Measurements from ENCODE around the gene CAMK1D. TPM values are rescaled to one million over a fixed set of nuclear protein-coding genes. Genes with fewer than 3 reads are reported as not detected.

The CAMK1D gene
- total and polyA plus RNA-seq, 5 donors, result 15.2 to 44.1 (median 26.6) TPM

DNA sequence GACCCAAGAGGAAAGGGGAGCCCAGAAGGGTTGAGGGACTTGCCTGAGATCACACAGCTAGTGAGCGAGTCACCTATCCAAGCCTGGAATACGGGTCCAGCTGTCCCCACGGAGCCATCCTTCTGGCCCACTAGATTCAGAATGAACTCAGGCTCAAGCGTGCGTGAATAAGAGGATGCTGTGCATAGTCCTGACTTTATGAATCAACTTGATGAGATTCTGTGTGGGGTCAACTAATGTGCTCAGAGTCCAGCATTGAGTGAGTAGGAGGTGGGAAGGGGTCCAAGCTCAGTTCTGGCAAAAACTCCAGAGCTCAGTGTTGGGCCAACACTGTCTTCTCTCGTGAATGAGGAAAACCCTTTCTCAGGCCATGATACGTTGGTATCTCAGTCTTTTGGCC lies 41.4 kb downstream of the CAMK1D start:
- intact Hi-C loops (cut with DNase I), result no loop called here

DNA sequence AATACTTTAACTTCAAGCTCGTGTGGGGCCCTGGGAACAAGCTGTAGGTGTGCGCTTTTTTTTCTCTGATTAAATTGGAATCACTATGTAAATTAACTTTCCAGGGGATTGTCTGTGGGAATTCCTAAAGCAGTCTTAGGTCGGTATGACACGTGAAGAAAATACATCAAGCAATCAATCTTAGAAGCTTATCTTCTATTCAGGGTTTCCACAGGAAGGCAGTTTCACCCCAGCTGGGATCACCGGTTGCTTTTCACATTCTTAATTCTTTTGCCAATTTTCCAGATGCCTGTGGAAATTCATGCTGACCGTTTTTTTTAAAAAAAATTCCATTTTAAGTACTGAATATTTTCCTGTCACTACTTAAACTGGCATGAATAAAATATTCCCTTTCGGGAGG lies 41.9 kb downstream of the CAMK1D start:
- no peak for DNase-seq
- no peaks in the 10 kb centered on the region for H3K27me3 ChIP-seq (ENCODE audit: control insufficient read depth, insufficient read depth)
- H3K4me3 ChIP-seq (ENCODE audit: low read length), result no peak overlapping the region
- WGBS, result 29% methylated on average over 7 of the region's 7 CpGs
- intact Hi-C loops (cut with DNase I), result no loop called here
- no peak overlapping the region for H3K27ac ChIP-seq (ENCODE audit: low read length)
- peak; percentile 5 to 56 for ATAC-seq
- H3K9me3 ChIP-seq (ENCODE audit: control insufficient read depth, low read length), result no peaks in the 10 kb centered on the region
- peaks cover 10% of the 10 kb centered on the region for H3K4me1 ChIP-seq (ENCODE audit: control insufficient read depth, insufficient read depth, low read length)

More for the DNA sequence above, 41.4 kb downstream of the CAMK1D start:
- Histone ChIP-seq H3K27ac (ENCODE audit: low read length) (no peak overlapping the region), H3K9me3 (ENCODE audit: control insufficient read depth, low read length) (no peaks in the 10 kb centered on the region), H3K27me3 (ENCODE audit: control insufficient read depth, insufficient read depth) (no peaks in the 10 kb centered on the region), H3K4me1 (ENCODE audit: control insufficient read depth, insufficient read depth, low read length) (peaks cover 10% of the 10 kb centered on the region), H3K4me3 (ENCODE audit: low read length) (no peak overlapping the region)
- 50% methylated on average over 7 of the region's 7 CpGs for WGBS
- ATAC-seq (peak; percentile 59 to 64), DNase-seq (peak in 2 of 3 donors; percentile 49 to 74)

DNA sequence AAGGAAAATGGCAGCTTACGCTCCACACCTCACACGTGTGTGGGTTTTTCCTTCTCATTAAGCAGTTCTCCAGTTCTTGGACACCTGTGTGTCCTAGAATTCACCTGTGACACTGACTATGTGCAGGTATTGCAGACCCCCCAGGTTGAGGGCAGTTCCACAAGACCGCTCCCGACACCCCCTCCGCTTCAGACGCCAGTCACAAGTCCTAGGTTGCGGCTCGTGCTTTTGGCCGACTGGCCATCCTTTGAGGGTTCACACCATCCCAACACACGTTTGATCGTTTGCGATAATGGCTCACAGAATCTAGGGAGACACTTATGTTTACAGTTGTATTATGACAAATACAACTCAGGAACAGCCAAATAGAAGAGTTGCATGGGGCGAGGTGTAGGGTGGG lies 44.5 kb downstream of the CAMK1D start:
- Histone ChIP-seq H3K4me3 (ENCODE audit: low read length) (no peak overlapping the region), H3K27me3 (ENCODE audit: control insufficient read depth, insufficient read depth) (no peaks in the 10 kb centered on the region), H3K9me3 (ENCODE audit: control insufficient read depth, low read length) (no peaks in the 10 kb centered on the region), H3K4me1 (ENCODE audit: control insufficient read depth, insufficient read depth, low read length) (peaks cover 9% of the 10 kb centered on the region), H3K27ac (ENCODE audit: low read length) (no peak overlapping the region)
- ATAC-seq (no peak), DNase-seq (peak in 1 of 3 donors; percentile 49)
- WGBS, result 97% methylated on average over 13 of the region's 13 CpGs
- intact Hi-C loops (cut with DNase I), result no loop called here

DNA sequence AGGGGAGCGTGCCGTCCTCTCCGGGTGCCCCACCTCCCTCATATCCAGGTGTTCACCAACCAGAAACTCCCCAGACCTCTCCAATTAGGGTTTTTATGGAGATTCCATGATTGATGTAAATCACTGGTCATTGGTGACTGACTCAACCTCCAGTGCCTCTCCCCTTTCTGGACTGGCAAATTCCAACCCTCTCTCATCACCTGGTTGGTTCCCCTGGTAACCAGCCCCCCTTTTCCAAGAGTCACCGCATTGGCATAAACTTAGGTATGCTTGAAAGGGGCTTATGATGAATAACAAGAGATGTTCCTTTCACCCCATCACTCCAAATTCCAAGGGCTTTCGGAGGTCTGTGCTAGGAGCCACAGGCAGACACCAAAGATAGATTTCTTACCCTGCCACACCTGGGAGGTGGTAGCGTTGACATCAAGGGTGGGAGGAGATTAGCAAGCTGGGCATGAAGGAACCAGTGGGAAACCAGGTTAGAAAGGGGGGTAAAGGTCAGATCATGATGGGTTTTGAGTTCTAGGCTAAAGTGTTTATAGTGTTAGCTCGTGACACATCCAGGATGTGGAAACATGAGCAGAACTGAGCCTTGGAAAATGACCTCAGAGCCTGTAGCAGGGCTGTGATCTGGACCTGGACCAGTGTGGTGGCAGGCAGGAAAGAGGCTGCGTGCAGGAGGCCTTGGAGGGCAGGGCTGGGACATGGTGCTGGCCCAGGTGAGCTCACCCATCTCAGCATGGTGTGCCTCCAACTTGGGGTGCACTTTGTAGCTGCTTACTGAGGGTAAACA lies 45.1 kb downstream of the CAMK1D start:
- 78% methylated on average over 8 of the region's 8 CpGs for WGBS
- no peaks in the 10 kb centered on the region for H3K27me3 ChIP-seq (ENCODE audit: control insufficient read depth, insufficient read depth)
- peaks cover 4% of the 10 kb centered on the region for H3K4me1 ChIP-seq (ENCODE audit: control insufficient read depth, insufficient read depth, low read length)
- intact Hi-C loops (cut with DNase I), result no loop called here
- no peaks in the 10 kb centered on the region for H3K9me3 ChIP-seq (ENCODE audit: control insufficient read depth, low read length)
- H3K27ac ChIP-seq (ENCODE audit: low read length), result no peak overlapping the region
- ATAC-seq (peak in 1 of 2 donors; percentile 10), DNase-seq (no peak)
- no peak overlapping the region for H3K4me3 ChIP-seq (ENCODE audit: low read length)

DNA sequence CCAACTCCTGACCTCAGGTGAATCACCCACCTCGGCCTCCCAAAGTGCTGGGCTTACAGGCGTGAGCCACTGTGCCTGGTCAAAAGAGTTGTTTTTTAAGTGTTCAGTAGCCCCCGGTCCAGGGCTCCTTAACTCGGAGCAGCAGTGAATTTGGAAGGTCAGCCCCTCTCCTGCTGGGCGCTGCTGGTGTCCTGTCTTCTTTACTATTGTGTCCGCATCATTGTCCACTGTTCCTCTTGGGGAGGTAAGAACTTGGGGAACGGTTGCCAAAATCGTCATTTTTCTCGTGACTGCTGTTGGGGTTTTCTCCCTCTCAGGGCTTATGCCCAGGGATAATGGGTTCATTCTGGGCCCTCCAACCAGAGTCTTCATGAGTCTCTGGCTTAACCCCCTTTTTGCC lies 46.7 kb downstream of the CAMK1D start:
- peaks cover 2% of the 10 kb centered on the region for H3K4me1 ChIP-seq (ENCODE audit: control insufficient read depth, insufficient read depth, low read length)
- DNase-seq, result no peak
- H3K9me3 ChIP-seq (ENCODE audit: control insufficient read depth, low read length), result no peaks in the 10 kb centered on the region
- H3K27me3 ChIP-seq (ENCODE audit: control insufficient read depth, insufficient read depth), result no peaks in the 10 kb centered on the region
- no peak for ATAC-seq
- no peak overlapping the region for H3K4me3 ChIP-seq (ENCODE audit: low read length)
- H3K27ac ChIP-seq (ENCODE audit: low read length), result no peak overlapping the region
- intact Hi-C loops (cut with DNase I), result no loop called here
- WGBS, result 95% methylated on average over 9 of the region's 9 CpGs

DNA sequence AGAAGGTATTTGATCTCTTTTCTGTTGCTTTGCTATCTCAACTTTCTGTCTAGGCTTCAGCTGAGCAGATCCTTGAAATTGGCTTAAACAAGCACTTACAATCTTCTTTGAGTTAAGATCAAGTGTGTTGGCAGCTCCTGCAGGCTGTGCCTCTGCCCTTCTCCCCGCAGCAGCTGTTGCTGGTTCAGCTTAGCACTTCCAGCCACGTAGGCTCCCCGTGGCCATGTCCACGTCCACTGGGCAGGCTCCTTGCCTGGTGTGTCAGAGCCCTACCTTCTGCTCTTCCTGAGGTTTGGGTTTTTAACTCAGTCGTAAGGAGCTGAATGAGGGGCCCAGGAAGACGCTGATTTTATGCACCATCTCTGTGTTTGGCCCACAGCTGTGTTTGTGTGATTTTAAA lies 47.2 kb downstream of the CAMK1D start:
- DNase-seq, result peak; percentile 40 to 78 (median 65)
- peaks cover 2% of the 10 kb centered on the region for H3K4me1 ChIP-seq (ENCODE audit: control insufficient read depth, insufficient read depth, low read length)
- no peak overlapping the region for H3K4me3 ChIP-seq (ENCODE audit: low read length)
- no peak overlapping the region for H3K27ac ChIP-seq (ENCODE audit: low read length)
- no peaks in the 10 kb centered on the region for H3K27me3 ChIP-seq (ENCODE audit: control insufficient read depth, insufficient read depth)
- intact Hi-C loops (cut with DNase I), result no loop called here
- H3K9me3 ChIP-seq (ENCODE audit: control insufficient read depth, low read length), result no peaks in the 10 kb centered on the region
- ATAC-seq, result peak; percentile 59 to 67
- 64% methylated on average over 6 of the region's 6 CpGs for WGBS

DNA sequence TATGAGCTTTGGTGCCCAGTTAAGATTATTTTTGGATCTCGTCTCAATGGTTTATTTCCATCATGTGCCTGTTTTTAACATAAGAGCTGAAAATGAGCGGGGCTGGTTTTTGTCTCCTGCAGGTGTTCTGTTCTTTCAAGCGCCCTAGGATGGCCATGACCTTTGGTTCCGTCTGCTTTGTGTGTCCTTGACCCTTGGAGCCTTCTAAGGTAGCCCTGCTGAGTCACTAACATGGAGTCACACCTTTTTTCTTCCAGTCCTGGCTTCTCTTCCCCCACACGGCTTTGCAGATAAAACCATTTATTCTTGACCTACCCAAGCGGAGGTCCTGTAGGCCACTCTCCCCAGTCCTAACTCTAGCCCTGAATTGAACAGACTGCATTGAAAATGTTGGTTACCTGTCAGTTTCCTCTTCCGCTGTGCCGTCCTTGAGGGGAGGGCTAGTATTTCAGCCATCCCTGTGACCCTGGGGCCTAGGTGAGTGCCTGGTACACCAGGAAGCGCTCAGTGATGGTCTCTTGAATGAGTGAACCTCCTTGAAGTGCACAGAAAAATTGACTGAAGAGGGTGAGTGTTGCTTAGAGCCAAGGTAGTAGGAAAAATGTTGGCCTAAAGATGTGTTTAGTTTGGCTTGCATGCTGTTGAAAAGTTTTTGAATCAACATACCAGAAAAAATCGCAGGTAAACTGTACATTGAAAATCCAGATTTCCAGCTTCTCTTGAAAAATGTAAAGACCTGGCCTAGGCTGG lies 48.0 kb downstream of the CAMK1D start:
- 86% methylated on average over 10 of the region's 10 CpGs for WGBS
- Histone ChIP-seq H3K9me3 (ENCODE audit: control insufficient read depth, low read length) (no peaks in the 10 kb centered on the region), H3K4me3 (ENCODE audit: low read length) (no peak overlapping the region), H3K4me1 (ENCODE audit: control insufficient read depth, insufficient read depth, low read length) (peaks cover 2% of the 10 kb centered on the region), H3K27me3 (ENCODE audit: control insufficient read depth, insufficient read depth) (no peaks in the 10 kb centered on the region), H3K27ac (ENCODE audit: low read length) (no peak overlapping the region)
- intact Hi-C loops (cut with DNase I), result no loop called here
- ATAC-seq (no peak), DNase-seq (no peak)

DNA sequence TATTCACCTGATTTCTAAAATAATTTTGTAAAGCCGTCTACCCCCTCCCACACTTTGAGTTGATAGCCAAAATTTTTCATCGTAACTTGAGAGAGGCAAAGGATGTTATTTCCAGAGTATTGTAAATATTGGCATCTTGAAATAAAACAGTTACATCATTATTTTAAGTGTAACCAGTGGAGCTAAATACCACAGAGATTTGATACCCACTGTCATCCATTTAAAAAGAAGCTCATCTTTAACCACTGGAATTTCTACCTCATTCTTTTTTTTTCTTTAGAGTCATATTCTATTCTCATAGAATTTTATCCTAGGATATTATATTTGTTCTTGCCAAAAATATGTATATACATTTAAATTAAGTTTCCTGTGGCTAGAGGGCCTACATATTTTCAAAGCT lies 48.6 kb downstream of the CAMK1D start:
- no peaks in the 10 kb centered on the region for H3K9me3 ChIP-seq (ENCODE audit: control insufficient read depth, low read length)
- intact Hi-C loops (cut with DNase I), result no loop called here
- H3K4me3 ChIP-seq (ENCODE audit: low read length), result no peak overlapping the region
- ATAC-seq, result no peak
- no peak overlapping the region for H3K27ac ChIP-seq (ENCODE audit: low read length)
- peaks cover 2% of the 10 kb centered on the region for H3K4me1 ChIP-seq (ENCODE audit: control insufficient read depth, insufficient read depth, low read length)
- DNase-seq, result no peak
- H3K27me3 ChIP-seq (ENCODE audit: control insufficient read depth, insufficient read depth), result no peaks in the 10 kb centered on the region
- WGBS, result 58% methylated on average over 2 of the region's 2 CpGs

DNA sequence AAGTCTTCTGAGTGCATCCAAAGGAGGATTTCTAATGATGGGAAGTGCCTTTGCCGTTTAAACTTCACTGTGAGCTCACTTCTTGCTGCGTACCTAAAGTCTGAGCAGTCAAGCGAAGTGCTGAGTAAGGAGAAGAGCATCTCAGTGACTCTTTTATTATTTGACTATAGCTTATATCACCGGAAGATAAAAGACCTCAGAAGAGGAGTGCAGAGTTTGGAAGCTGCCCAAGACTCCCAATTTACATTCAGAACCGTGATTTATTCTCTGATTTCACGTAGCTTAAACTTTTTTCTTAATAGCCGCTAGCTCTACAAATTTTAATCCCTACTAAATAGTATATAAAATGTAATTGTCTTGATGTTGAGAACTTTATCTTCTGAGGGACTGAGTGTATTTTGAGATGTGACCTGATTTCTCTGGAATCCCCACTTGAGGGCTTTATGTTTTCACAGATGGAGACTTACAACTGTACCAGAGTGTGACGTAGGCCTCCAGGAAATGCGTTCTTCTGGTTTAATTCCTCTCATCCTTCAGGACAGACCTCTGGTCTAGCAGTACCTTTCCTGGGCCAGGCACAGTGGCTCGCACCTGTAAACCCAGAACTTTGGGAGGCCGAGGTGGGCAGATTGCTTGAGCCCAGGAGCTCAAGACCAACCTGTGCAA lies 51.1 kb downstream of the CAMK1D start:
- ATAC-seq, result no peak
- Histone ChIP-seq H3K4me1 (ENCODE audit: control insufficient read depth, insufficient read depth, low read length) (peaks cover 2% of the 10 kb centered on the region), H3K27me3 (ENCODE audit: control insufficient read depth, insufficient read depth) (no peaks in the 10 kb centered on the region), H3K4me3 (ENCODE audit: low read length) (no peak overlapping the region), H3K9me3 (ENCODE audit: control insufficient read depth, low read length) (no peaks in the 10 kb centered on the region), H3K27ac (ENCODE audit: low read length) (no peak overlapping the region)
- 75% methylated on average over 11 of the region's 11 CpGs for WGBS
- intact Hi-C loops (cut with DNase I), result no loop called here
- no peak for DNase-seq

DNA sequence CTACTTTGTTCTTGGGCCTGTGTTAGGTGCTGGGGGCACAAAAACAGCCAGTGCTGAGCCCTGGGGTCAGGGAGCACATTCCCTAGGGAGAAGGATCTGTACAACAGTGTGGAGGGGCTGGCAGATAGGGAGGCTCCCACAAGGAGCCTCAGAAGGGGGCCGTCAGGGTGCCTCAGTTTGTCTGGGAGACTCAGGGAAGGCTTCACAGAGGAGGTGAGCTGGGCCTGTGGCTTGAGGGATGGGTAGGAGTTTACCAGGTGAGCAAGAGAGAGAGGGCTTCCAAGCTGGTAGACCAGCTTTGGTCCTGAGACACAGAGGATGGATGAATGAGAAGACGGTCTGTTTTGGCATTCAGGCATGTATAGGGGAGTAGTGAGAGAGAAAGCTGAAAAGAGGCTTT lies 52.1 kb downstream of the CAMK1D start:
- Histone ChIP-seq H3K4me3 (ENCODE audit: low read length) (no peak overlapping the region), H3K4me1 (ENCODE audit: control insufficient read depth, insufficient read depth, low read length) (peaks cover 4% of the 10 kb centered on the region), H3K27ac (ENCODE audit: low read length) (no peak overlapping the region), H3K9me3 (ENCODE audit: control insufficient read depth, low read length) (no peaks in the 10 kb centered on the region), H3K27me3 (ENCODE audit: control insufficient read depth, insufficient read depth) (no peaks in the 10 kb centered on the region)
- intact Hi-C loops (cut with DNase I), result no loop called here
- 99% methylated on average over 2 of the region's 2 CpGs for WGBS
- DNase-seq (no peak), ATAC-seq (no peak)

DNA sequence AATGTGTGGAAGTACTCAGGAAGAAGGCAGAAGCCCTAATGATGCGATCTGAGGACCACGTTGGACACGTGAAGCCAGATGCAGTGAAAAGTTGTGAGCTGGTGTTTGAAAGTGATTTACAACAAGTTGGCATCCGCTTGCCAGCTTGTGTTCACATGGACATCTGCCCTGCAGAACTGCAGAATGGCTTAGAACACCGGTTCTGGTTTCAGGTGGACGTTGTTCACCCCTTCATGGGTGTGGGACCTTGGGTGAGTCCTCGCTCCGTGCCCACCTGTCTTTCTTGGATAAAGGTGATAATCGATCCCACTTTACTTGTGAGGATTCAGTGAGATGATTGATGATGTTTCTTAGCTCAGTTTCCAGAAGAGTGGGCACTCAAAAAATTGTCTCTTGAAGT lies 53.8 kb downstream of the CAMK1D start:
- Histone ChIP-seq H3K9me3 (ENCODE audit: control insufficient read depth, low read length) (no peaks in the 10 kb centered on the region), H3K27ac (ENCODE audit: low read length) (no peak overlapping the region), H3K4me3 (ENCODE audit: low read length) (no peak overlapping the region), H3K4me1 (ENCODE audit: control insufficient read depth, insufficient read depth, low read length) (peaks cover 7% of the 10 kb centered on the region), H3K27me3 (ENCODE audit: control insufficient read depth, insufficient read depth) (no peaks in the 10 kb centered on the region)
- ATAC-seq (no peak), DNase-seq (no peak)
- 89% methylated on average over 9 of the region's 9 CpGs for WGBS
- intact Hi-C loops (cut with DNase I), result no loop called here
